Vagina (tissue), 2 donors: ENCODE results near the gene HTR4.

ENCODE experiments used
- POLR2AphosphoS5 ChIP-seq, 2 donors: sonication (generic); formaldehyde crosslinking; IDR thresholded peaks; one replicate each; pipeline ENCODE4 v1.9.0; 2017; ENCODE audit warnings: antibody characterized with exemption in 2 of 2, mild to moderate bottlenecking in 2 of 2, low read depth in 1 of 2; ENCODE audit not compliant: insufficient read depth in 1 of 2
- TF ChIP-seq, protein P1 (sequence below), 3 experiments: fragments of 450-650 bp in 2 of 3; fragments of 200-600 bp in 1 of 3; sonication (generic) in 1 of 3; IDR thresholded peaks; one replicate each; pipeline ENCODE4 v1.5.1; 2017 to 2019; ENCODE audit warnings: antibody characterized with exemption in 3 of 3, mild to moderate bottlenecking in 2 of 3, moderate library complexity in 2 of 3

DNA sequence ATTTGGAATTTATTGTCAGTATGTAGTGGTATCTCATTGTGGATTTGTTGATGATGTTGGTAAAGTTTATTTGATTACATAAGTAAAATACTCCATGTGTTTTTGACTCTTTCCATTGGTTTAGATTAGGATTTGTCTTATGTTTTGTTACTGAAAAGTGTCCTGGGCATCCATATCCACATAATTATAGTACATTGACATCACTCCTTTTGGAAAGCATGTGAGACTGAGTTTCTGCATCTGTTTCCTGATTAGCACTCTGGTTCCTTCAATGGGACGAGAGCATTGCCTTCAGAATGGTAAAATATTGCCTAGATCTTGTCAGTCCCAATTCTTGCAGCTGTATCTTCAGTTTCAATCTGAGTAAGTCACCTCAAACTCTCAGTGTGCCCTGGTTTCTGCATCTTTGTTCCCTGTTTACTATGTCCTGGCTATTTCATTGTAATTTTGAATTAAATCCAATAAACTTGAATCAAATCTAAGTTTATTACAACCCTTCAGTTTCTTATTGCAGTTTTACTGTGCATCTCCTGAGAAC, 142.4 kb downstream of the HTR4 start:
- TF ChIP-seq, protein P1, sequence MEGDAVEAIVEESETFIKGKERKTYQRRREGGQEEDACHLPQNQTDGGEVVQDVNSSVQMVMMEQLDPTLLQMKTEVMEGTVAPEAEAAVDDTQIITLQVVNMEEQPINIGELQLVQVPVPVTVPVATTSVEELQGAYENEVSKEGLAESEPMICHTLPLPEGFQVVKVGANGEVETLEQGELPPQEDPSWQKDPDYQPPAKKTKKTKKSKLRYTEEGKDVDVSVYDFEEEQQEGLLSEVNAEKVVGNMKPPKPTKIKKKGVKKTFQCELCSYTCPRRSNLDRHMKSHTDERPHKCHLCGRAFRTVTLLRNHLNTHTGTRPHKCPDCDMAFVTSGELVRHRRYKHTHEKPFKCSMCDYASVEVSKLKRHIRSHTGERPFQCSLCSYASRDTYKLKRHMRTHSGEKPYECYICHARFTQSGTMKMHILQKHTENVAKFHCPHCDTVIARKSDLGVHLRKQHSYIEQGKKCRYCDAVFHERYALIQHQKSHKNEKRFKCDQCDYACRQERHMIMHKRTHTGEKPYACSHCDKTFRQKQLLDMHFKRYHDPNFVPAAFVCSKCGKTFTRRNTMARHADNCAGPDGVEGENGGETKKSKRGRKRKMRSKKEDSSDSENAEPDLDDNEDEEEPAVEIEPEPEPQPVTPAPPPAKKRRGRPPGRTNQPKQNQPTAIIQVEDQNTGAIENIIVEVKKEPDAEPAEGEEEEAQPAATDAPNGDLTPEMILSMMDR (IDR thresholded peaks at IDR 0.05) = no peak
- no peak for TF ChIP-seq POLR2AphosphoS5 (IDR thresholded peaks at IDR 0.05; ENCODE audit: insufficient read depth in 1 of 2, low read depth in 1 of 2)
